Panc1 (cell line): ENCODE measurements around the gene MYO5B.

Experiments
- CTCF ChIP-seq: fragments of 450-650 bp; IDR thresholded peaks from 2 replicates; pipeline ENCODE4 v1.5.1; 2017; ENCODE audit warnings: mild to moderate bottlenecking
- REST ChIP-seq, 2 experiments: IDR thresholded peaks; 2 replicates each; pipeline ENCODE4 v1.6.1; 2011 to 2012; ENCODE audit warnings: low read depth in 2 of 2, control low read depth in 1 of 2, low read length in 1 of 2, mild to moderate bottlenecking in 1 of 2, moderate library complexity in 1 of 2; ENCODE audit not compliant: insufficient read depth in 1 of 2

- TF ChIP-seq REST (IDR thresholded peaks at IDR 0.05; ENCODE audit: insufficient read depth in 1 of 2, low read depth in 2 of 2, low read length in 1 of 2) (no peak), CTCF (no peak)
Observed at GRCh38 chr18:50076277-50076676, 118.7 kb downstream of the MYO5B start.
